ENCODE data around the gene FZR1. TPM values are rescaled to one million over a fixed set of nuclear protein-coding genes. Genes with fewer than 3 reads are reported as not detected.

Gene FZR1
- total and polyA plus RNA-seq, 9 of the 15 experiments (the other 6 are each of a cell fraction or from before 2014, with no cell fraction given): 0.18 to 48.0 (median 22.2) TPM

GRCh38 chr19:3544742-3545668, 38.9 kb downstream of the FZR1 start (continued):
- TF ChIP-seq MGA (IDR thresholded peaks at IDR 0.05) (no peak), ZHX1 (conservative IDR thresholded peaks at IDR 0.05; ENCODE audit: low read length) (no peak; the same call in 1 of the 2 replicates), MYNN (IDR thresholded peaks at IDR 0.05) (no peak), MYNN (CRISPR knock-in tag; IDR thresholded peaks at IDR 0.05) (no peak), ZNF324 (CRISPR knock-in tag; IDR thresholded peaks at IDR 0.05) (no peak), ZNF316 (IDR thresholded peaks at IDR 0.05) (no peak), RBM34 (IDR thresholded peaks at IDR 0.05; ENCODE audit: borderline replicate concordance, insufficient read depth, low read length) (no peak), LARP7 (IDR thresholded peaks at IDR 0.05) (no peak), ZNF639 (CRISPR knock-in tag; conservative IDR thresholded peaks at IDR 0.05 in 1 of 2, IDR thresholded peaks at IDR 0.05 in 1 of 2) (no peak), MCM2 (IDR thresholded peaks at IDR 0.05; ENCODE audit: low read depth) (no peak)
